ENCODE results near the gene DPEP3. TPM values are rescaled to one million over a fixed set of nuclear protein-coding genes. Genes with fewer than 3 reads are reported as not detected.

Gene DPEP3
- total RNA-seq, 4 donors from 2014 or later = 0.15 to 0.26 TPM; not detected in 2

DNA sequence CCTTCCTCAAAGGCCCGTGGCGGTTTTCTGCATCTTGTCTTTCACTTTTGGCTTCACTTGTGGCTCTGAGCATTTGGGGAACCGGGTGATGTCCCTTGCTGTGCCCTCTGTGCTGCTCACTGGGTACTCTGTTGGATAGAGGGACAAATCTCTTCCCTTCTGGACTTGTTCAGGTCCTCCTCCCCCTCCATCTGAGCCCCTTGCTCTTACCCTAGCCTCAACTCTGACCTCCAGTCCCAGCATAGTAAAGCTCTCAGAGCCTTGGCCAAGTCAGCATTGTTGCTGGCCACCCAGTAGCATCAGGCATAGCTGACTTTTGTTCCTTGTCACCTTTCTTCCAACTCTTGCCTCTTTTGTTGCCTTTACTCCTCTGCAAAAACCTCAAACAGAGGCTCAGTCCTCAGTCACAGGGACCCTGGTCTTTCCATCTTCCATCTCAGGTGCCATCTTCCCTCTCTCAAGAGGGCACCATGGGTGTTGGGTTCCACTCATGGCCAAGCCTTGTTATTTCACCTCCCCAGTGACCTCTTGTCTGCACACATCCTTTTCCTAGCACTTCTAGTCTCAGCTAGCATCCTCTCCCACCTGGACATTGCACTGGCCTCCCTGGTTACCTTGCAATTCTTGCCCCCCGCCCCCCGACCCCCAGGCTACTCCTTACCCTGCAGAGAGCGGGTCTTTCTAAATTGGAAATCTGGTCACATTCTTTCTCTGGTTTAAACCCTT lies 43.3 kb downstream of the DPEP3 start:
- intact Hi-C loops (cut with DNase I; ENCODE audit: low total_unique reads) = no loop called here
- DNase-seq (ENCODE audit: low spot score in 2 of 2) = no peak

DNA sequence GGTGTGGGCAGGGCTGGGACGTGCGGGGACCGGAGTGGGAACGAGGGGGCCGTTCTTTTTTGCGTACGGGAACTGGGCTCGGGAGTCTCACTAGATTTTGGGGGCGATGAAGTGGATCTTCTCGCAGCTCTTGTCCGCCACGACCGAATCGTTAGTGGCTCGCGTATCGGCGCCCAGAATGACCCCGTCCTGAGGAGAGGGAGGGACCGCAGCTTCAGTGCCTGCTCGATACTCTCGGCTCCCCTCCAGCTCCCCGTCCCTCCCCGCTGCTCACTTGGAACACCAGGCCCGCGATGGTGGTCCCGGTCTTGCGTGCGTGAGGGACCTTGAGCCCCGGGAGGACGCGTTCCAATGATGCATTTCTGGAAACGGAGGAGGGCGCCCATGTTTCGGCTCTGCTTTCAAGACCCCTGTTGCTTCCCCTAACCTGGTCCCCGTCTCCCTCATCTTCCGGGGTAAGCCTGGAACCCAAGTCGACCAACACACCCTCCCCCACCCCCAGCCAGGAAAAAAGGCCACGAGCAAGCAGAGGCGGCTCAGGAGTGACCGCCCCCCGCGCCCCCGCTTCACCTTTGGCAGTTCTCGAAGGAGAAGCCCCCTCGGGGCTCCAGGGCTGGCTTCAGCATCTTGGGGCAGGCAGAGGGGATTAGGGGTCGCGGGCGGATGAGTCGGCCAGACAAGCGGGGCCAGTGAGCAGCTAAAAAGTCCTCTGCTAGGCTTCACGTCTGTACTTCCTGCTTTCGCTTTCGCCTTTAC lies 44.0 kb downstream of the DPEP3 start, which contains the start of gene PSMB10:
TSS of gene PSMB10 (minus strand) at position 727 of the 756 bp plus-strand sequence. CDS start at position 626, 101 bp downstream.
- WGBS, 2 donors = 0 to 1% methylated on average over 19 to 45 of the region's 54 CpGs
- TF ChIP-seq, protein P1, sequence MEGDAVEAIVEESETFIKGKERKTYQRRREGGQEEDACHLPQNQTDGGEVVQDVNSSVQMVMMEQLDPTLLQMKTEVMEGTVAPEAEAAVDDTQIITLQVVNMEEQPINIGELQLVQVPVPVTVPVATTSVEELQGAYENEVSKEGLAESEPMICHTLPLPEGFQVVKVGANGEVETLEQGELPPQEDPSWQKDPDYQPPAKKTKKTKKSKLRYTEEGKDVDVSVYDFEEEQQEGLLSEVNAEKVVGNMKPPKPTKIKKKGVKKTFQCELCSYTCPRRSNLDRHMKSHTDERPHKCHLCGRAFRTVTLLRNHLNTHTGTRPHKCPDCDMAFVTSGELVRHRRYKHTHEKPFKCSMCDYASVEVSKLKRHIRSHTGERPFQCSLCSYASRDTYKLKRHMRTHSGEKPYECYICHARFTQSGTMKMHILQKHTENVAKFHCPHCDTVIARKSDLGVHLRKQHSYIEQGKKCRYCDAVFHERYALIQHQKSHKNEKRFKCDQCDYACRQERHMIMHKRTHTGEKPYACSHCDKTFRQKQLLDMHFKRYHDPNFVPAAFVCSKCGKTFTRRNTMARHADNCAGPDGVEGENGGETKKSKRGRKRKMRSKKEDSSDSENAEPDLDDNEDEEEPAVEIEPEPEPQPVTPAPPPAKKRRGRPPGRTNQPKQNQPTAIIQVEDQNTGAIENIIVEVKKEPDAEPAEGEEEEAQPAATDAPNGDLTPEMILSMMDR (IDR thresholded peaks at IDR 0.05) = no peak
- TF ChIP-seq POLR2A (IDR thresholded peaks at IDR 0.05) = no peak
- peak within 1 kb of the TSS; percentile 71 for H3K4me3 ChIP-seq (ENCODE audit: low read depth, poor library complexity, severe bottlenecking)
- intact Hi-C loops (cut with DNase I; ENCODE audit: low total_unique reads) = no loop called here
- DNase-seq (ENCODE audit: low spot score in 2 of 2) = peak; percentile 75 to 93

More for the DNA sequence above, 43.3 kb downstream of the DPEP3 start:
- TF ChIP-seq, protein P1 (IDR thresholded peaks at IDR 0.05) = no peak
- no peak for TF ChIP-seq POLR2A (IDR thresholded peaks at IDR 0.05)
- WGBS, 2 donors = 43 to 46% methylated on average over 6 of the region's 6 CpGs
- H3K4me3 ChIP-seq (ENCODE audit: low read depth, poor library complexity, severe bottlenecking) = peak overlapping the region; percentile 71

DNA sequence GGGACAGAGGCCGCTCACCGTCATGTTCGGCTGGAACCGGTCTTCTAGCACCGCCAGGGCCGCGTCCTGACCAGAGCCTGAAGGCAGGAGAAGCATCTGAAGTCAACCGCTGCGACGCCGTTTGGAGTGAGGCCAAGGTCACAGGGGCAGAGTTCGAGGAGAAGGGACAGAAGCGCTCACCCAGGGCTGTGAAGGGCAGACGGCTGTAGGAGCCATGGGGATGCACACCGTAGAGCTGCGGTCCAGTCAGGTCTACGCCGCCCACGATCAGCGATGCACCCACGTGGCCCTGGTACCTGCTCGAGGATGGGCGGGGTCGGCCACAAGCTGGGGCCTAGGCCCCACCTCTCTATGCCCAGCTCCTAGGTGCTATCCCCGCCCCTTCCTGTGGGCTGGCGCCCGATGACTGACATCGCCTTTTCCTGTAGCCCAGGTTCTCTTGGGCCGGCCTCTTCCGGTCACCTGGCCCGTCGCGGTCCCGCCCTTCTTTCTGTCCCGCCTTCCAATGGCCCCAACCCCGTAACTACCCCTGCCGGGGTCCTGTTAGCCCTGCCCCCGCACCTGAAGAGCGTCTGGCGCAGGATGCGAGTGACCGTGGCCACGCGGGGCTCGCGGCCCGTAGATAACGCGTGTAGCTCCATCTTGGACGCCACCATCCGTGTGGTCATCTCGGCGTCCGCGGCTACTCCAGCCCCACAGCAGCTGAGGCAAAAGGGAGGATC lies 44.7 kb downstream of the DPEP3 start:
- peak; percentile 96 to 99 for DNase-seq (ENCODE audit: low spot score in 2 of 2)
- 2% methylated on average over 42 of the region's 55 CpGs for WGBS, 2 donors
- intact Hi-C loops (cut with DNase I; ENCODE audit: low total_unique reads) = no loop called here
- TF ChIP-seq, protein P1 (IDR thresholded peaks at IDR 0.05) = no peak
- peak in 1 of 2 donors; percentile 13 for TF ChIP-seq POLR2A (IDR thresholded peaks at IDR 0.05)
- peak overlapping the region; percentile 71 for H3K4me3 ChIP-seq (ENCODE audit: low read depth, poor library complexity, severe bottlenecking)

DNA sequence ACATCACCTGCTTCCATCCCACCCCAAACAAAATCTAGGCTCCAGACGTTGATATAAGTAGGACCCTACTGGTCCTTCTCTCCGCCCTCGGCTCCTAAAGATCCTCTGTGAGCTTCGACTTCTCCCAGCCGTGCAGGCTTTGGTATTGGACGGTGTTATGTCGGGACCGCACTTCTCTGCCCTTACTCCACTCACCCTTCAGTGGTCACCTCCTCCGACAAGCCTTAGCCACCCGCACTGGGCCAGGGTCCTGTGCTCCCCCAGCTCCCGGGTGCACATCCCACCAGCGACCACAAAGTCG lies 45.2 kb downstream of the DPEP3 start:
- DNase-seq (ENCODE audit: low spot score in 2 of 2) = no peak
- TF ChIP-seq, protein P1 (IDR thresholded peaks at IDR 0.05) = no peak
- TF ChIP-seq POLR2A (IDR thresholded peaks at IDR 0.05) = no peak
- intact Hi-C loops (cut with DNase I; ENCODE audit: low total_unique reads) = no loop called here
- H3K4me3 ChIP-seq (ENCODE audit: low read depth, poor library complexity, severe bottlenecking) = peak overlapping the region; percentile 7
- 37% methylated on average over 13 of the region's 13 CpGs for WGBS, 2 donors

DNA sequence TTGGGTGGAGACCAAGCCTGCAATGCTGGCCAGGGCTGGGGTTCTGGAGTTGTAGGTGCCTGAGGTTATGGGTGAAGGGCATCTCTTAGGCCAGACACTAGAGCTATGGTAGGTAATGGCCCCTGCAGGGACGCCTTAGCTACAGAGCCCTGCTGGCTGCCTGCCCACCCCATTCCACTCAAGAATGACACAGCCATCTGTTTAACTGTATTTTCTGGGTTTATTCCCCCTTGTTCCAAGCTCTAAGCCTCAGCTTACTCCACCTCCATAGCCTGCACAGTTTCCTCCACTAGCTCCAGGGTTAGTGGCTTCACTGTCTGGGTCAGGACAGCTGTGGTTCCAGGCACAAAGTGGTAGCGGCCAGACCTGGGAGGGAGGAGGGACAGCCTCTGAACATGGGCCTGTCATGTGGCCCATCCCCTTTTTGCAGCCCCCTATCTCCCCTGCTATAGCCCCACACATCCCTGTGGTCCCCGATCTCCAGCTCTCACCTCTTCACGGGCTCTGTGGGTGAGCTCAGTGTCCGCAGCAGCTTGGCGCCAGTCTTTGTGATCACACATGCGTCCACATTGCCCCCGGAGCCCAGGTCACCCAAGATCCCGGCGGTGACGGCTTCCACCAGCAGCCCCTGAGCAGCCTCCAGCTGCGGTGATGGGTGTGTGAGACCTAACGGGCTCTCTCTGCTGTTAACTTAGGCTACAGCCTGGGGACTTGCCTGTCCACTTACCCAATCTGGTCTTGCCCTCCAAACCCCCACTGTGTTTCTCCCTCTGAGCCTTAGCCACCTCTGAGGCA lies 45.8 kb downstream of the DPEP3 start:
- TF ChIP-seq, protein P1 (IDR thresholded peaks at IDR 0.05) = no peak
- TF ChIP-seq POLR2A (IDR thresholded peaks at IDR 0.05) = no peak
- no peak overlapping the region for H3K4me3 ChIP-seq (ENCODE audit: low read depth, poor library complexity, severe bottlenecking)
- intact Hi-C loops (cut with DNase I; ENCODE audit: low total_unique reads) = no loop called here
- DNase-seq (ENCODE audit: low spot score in 2 of 2) = peak in 1 of 2 donors; percentile 87
- 60 to 65% methylated on average over 6 to 13 of the region's 13 CpGs for WGBS, 2 donors
